Fibroblast of lung (primary cell): ENCODE measurements around the gene LPP. TPM values are rescaled to one million over a fixed set of nuclear protein-coding genes. Genes with fewer than 3 reads are reported as not detected.

ENCODE experiments used
- DNase-seq, 2 donors: peaks; one replicate each; pipeline versions ENCODE4 v3.0.0 to v3.0.0-alpha.2; 2010; ENCODE audit warnings: low read depth in 2 of 2
- H2AFZ ChIP-seq: 2 replicates; pipeline ENCODE4 v1.5.1; 2012; ENCODE audit warnings: low read length, control low read depth, inconsistent platforms
- H3K27ac ChIP-seq: 2 replicates; pipeline ENCODE4 v1.5.1; 2011; ENCODE audit warnings: low read length, control low read depth; ENCODE audit not compliant: insufficient read depth
- H3K27me3 ChIP-seq: 2 replicates; pipeline ENCODE4 v1.5.1; 2011; ENCODE audit warnings: mild to moderate bottlenecking, low read length; ENCODE audit not compliant: control insufficient read depth, insufficient read depth
- H3K36me3 ChIP-seq: 2 replicates; pipeline ENCODE4 v1.5.1; 2011; ENCODE audit warnings: low read length; ENCODE audit not compliant: control insufficient read depth, insufficient read depth
- H3K4me1 ChIP-seq: 2 replicates; pipeline ENCODE4 v1.5.1; 2011; ENCODE audit warnings: low read length; ENCODE audit not compliant: control insufficient read depth, insufficient read depth; ENCODE audit errors: extremely low read depth
- H3K4me2 ChIP-seq: 2 replicates; pipeline ENCODE4 v1.5.1; 2011; ENCODE audit warnings: low read length, control low read depth; ENCODE audit not compliant: insufficient read depth; ENCODE audit errors: extremely low read depth
- H3K4me3 ChIP-seq, 4 experiments: fragments of 200-600 bp in 1 of 4; sonication (generic) in 1 of 4; replicated peaks in 1 of 4; 2 replicates each; pipeline ENCODE4 v1.5.1; 2011 to 2016; ENCODE audit warnings: low read length in 4 of 4, low read depth in 3 of 4, mild to moderate bottlenecking in 3 of 4, control low read depth in 2 of 4, inconsistent platforms in 1 of 4, mixed read lengths in 1 of 4; ENCODE audit not compliant: insufficient read depth in 1 of 4; ENCODE audit errors: control extremely low read depth in 1 of 4
- H3K79me2 ChIP-seq: 2 replicates; pipeline ENCODE4 v1.5.1; 2012; ENCODE audit warnings: mild to moderate bottlenecking, low read length, inconsistent platforms; ENCODE audit not compliant: control insufficient read depth, insufficient read depth
- H3K9ac ChIP-seq: 2 replicates; pipeline ENCODE4 v1.5.1; 2011; ENCODE audit warnings: mild to moderate bottlenecking, low read length, control low read depth; ENCODE audit not compliant: insufficient read depth
- H3K9me3 ChIP-seq: 2 replicates; pipeline ENCODE4 v1.5.1; 2012; ENCODE audit warnings: low read depth, low read length; ENCODE audit not compliant: control insufficient read depth, insufficient read depth
- H4K20me1 ChIP-seq: 2 replicates; pipeline ENCODE4 v1.5.1; 2011; ENCODE audit warnings: low read length; ENCODE audit not compliant: control insufficient read depth, insufficient read depth; ENCODE audit errors: extremely low read depth
- CTCF ChIP-seq, 2 donors: IDR thresholded peaks in 1 of 2; conservative IDR thresholded peaks in 1 of 2; 1 replicate in 1 of 2; 2 replicates in 1 of 2; pipeline ENCODE4 v1.5.1; 2011 to 2012; ENCODE audit warnings: low read length in 2 of 2, control low read depth in 1 of 2, inconsistent platforms in 1 of 2, low read depth in 1 of 2, mild to moderate bottlenecking in 1 of 2
- EZH2 ChIP-seq: IDR thresholded peaks from 2 replicates; pipeline ENCODE4 v1.5.1; 2012; ENCODE audit warnings: low read length, control low read depth, mild to moderate bottlenecking; ENCODE audit errors: missing control alignments
- polyA plus RNA-seq, 2 donors: library from polyadenylated mRNA; depleted of rRNA in 1 of 2; stranded (reverse) in 1 of 2; unstranded in 1 of 2; fragments of >200 nt; gene quantifications; 2 replicates each; pipeline ENCODE4 v1.2.1, GENCODE V29; 2011 to 2012; ENCODE audit warnings: missing spikeins in 1 of 2
- total RNA-seq: library from RNA; depleted of rRNA; stranded (reverse); fragments of >200 nt; gene quantifications from 2 replicates; pipeline ENCODE4 v1.2.1, GENCODE V29; 2014

LPP gene
- total and polyA plus RNA-seq, 2 donors (not counting 1 experiment from before 2014, with no cell fraction given), result 69.0 to 124 TPM

- Histone ChIP-seq H3K27ac (no peak overlapping the region), H3K36me3 (no peaks in the 10 kb centered on the region), H3K4me1 (no peaks in the 10 kb centered on the region), H3K27me3 (no peaks in the 10 kb centered on the region), H3K9ac (no peak overlapping the region), H3K9me3 (no peaks in the 10 kb centered on the region), H4K20me1 (no peaks in the 10 kb centered on the region), H2AFZ (no peak overlapping the region), H3K4me3 (no peak overlapping the region), H3K79me2 (peaks cover 1% of the 10 kb centered on the region), H3K4me2 (no peak overlapping the region)
- no peak for TF ChIP-seq CTCF (conservative IDR thresholded peaks at IDR 0.05 in 1 of 2, IDR thresholded peaks at IDR 0.05 in 1 of 2; ENCODE audit: low read depth in 1 of 2, low read length in 2 of 2)
- no peak for TF ChIP-seq EZH2
- no peak for DNase-seq
Observed at GRCh38 chr3:188662214-188662613, 508.3 kb downstream of the LPP start.

DNA sequence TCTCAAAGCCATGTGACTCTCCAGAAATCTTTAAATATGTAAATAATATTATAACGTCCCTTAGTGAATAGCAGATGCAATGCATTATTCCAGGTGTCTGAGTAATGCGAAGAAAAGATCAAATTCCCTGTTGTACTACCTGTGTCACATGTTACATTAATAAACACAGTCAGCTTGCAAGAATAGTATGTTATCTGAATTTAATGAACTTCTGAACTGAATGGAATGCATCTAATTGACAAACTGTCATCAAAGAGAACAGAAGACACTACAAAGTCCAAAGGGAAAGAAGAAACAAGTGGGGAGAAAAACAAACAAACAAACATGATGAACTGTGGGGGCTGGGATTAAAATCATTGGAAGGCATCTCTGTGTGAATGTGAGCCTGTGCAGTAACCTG lies 508.8 kb downstream of the LPP start:
- TF ChIP-seq EZH2, result no peak
- TF ChIP-seq CTCF (conservative IDR thresholded peaks at IDR 0.05 in 1 of 2, IDR thresholded peaks at IDR 0.05 in 1 of 2; ENCODE audit: low read depth in 1 of 2, low read length in 2 of 2), result no peak
- no peaks in the 10 kb centered on the region for H4K20me1 ChIP-seq

GRCh38 chr3:188663839-188664238 lies 509.9 kb downstream of the LPP start:
- H3K79me2 ChIP-seq, result peaks cover 1% of the 10 kb centered on the region

More for the DNA sequence above, 508.8 kb downstream of the LPP start:
- Histone ChIP-seq H3K9me3 (no peaks in the 10 kb centered on the region), H3K27ac (no peak overlapping the region), H3K27me3 (no peaks in the 10 kb centered on the region), H3K4me3 (no peak overlapping the region), H3K4me1 (no peaks in the 10 kb centered on the region), H3K4me2 (no peak overlapping the region), H2AFZ (no peak overlapping the region), H3K36me3 (no peaks in the 10 kb centered on the region), H3K79me2 (peaks cover 1% of the 10 kb centered on the region), H3K9ac (no peak overlapping the region)
- no peak for DNase-seq

More at GRCh38 chr3:188663839-188664238, 509.9 kb downstream of the LPP start:
- Histone ChIP-seq H3K9me3 (no peaks in the 10 kb centered on the region), H4K20me1 (no peaks in the 10 kb centered on the region), H3K27me3 (no peaks in the 10 kb centered on the region), H3K4me3 (no peak overlapping the region), H3K4me1 (no peaks in the 10 kb centered on the region), H3K4me2 (no peak overlapping the region), H3K27ac (no peak overlapping the region), H3K36me3 (no peaks in the 10 kb centered on the region), H3K9ac (no peak overlapping the region), H2AFZ (no peak overlapping the region)
- no peak for DNase-seq
- no peak for TF ChIP-seq EZH2
- no peak for TF ChIP-seq CTCF (conservative IDR thresholded peaks at IDR 0.05 in 1 of 2, IDR thresholded peaks at IDR 0.05 in 1 of 2; ENCODE audit: low read depth in 1 of 2, low read length in 2 of 2)
